SW 1271 (cell line): ENCODE data around the gene RP2.

Experiments
- DNase-seq, 2 experiments: peaks; one replicate each; lab custom pipeline; 2025; lab: John Stamatoyannopoulos, UW

RP2 gene

GRCh38 chrX:46844913-46845312, 8.1 kb downstream of the RP2 start:
- no peak for DNase-seq

- DNase-seq = no peak
These were observed 13.1 kb downstream of the RP2 start for GRCh38 chrX:46849933-46850332.

- no peak for DNase-seq
These were observed 13.9 kb downstream of the RP2 start for GRCh38 chrX:46850771-46851170.

GRCh38 chrX:46856483-46856882, 19.6 kb downstream of the RP2 start:
- DNase-seq = no peak

- DNase-seq = no peak
These were observed 23.7 kb downstream of the RP2 start for GRCh38 chrX:46860557-46860956.

GRCh38 chrX:46863072-46863471, 26.2 kb downstream of the RP2 start:
- no peak for DNase-seq

GRCh38 chrX:46864606-46865005, 27.8 kb downstream of the RP2 start:
- DNase-seq = no peak

- DNase-seq = peak in 1 of 2 experiments; percentile 12
These were observed 28.4 kb downstream of the RP2 start for GRCh38 chrX:46865281-46865680.

- DNase-seq = no peak
These were observed 29.9 kb downstream of the RP2 start for GRCh38 chrX:46866726-46867125.

GRCh38 chrX:46873746-46874145, 36.9 kb downstream of the RP2 start:
- peak in 1 of 2 experiments; percentile 8 for DNase-seq

- no peak for DNase-seq
These were observed 40.1 kb downstream of the RP2 start for GRCh38 chrX:46876901-46877300.

- no peak for DNase-seq
These were observed 45.4 kb downstream of the RP2 start for GRCh38 chrX:46882266-46882665.

GRCh38 chrX:46884799-46885198, 48.0 kb downstream of the RP2 start:
- no peak for DNase-seq

- no peak for DNase-seq
These were observed 61.4 kb downstream of the RP2 start for GRCh38 chrX:46898207-46898606.

- peak in 1 of 2 experiments; percentile 61 for DNase-seq
These were observed 66.8 kb downstream of the RP2 start for GRCh38 chrX:46903458-46904242.

GRCh38 chrX:46904626-46905025, 67.8 kb downstream of the RP2 start:
- DNase-seq = no peak

- no peak for DNase-seq
These were observed 73.6 kb downstream of the RP2 start for GRCh38 chrX:46910415-46910814.

GRCh38 chrX:46912098-46912602, 75.3 kb downstream of the RP2 start, which contains the start of gene JADE3:
Gene JADE3, plus strand, starts transcription at chrX:46912421. Its CDS starts 72,474 bp downstream, at chrX:46984895.
- peak; percentile 6 to 52 for DNase-seq

GRCh38 chrX:46912603-46913491, 76.0 kb downstream of the RP2 start:
- peak; percentile 1 to 4 for DNase-seq

GRCh38 chrX:46913667-46914066, 76.8 kb downstream of the RP2 start:
- DNase-seq = no peak

GRCh38 chrX:46916273-46916672, 79.4 kb downstream of the RP2 start:
- no peak for DNase-seq

- DNase-seq = no peak
These were observed 80.8 kb downstream of the RP2 start for GRCh38 chrX:46917622-46918021.

- no peak for DNase-seq
These were observed 81.6 kb downstream of the RP2 start for GRCh38 chrX:46918434-46918833.
